Activated CD8-positive, alpha-beta T cell treated with anti-CD3 and anti-CD28 coated beads for 36 hours (primary cell): ENCODE measurements around the gene CYB5RL. TPM values are rescaled to one million over a fixed set of nuclear protein-coding genes. Genes with fewer than 3 reads are reported as not detected.

Source experiments
- ATAC-seq: fragments of 200-7000 bp; cut with Tn5 transposase; one replicate; pipeline ENCODE4 v1.10.0; 2021; ENCODE audit warnings: mild to moderate bottlenecking, moderate library complexity
- CTCF ChIA-PET: fragments of 350-600 bp; sonication (Branson Sonifier 250); formaldehyde crosslinking; loops from one replicate; lab custom pipeline; 2021; ENCODE audit warnings: antibody characterized with exemption; lab: Charles Lee
- POLR2A ChIA-PET: fragments of 350-600 bp; sonication (Branson Sonifier 250); formaldehyde crosslinking; loops from one replicate; lab custom pipeline; 2021; ENCODE audit warnings: antibody characterized with exemption; lab: Charles Lee
- DNase-seq: peaks from one replicate; pipeline ENCODE4 v3.0.0-alpha.2; 2020
- H3K27ac Mint-ChIP-seq: one replicate; pipeline ENCODE4 v1.8.0; 2021; ENCODE audit warnings: mild to moderate bottlenecking, mixed read lengths
- H3K27me3 Mint-ChIP-seq: one replicate; pipeline ENCODE4 v1.8.0; 2021; ENCODE audit warnings: mixed read lengths
- H3K36me3 Mint-ChIP-seq: one replicate; pipeline ENCODE4 v1.8.0; 2021; ENCODE audit warnings: low read depth, mixed read lengths
- H3K4me1 Mint-ChIP-seq: one replicate; pipeline ENCODE4 v1.8.0; 2021; ENCODE audit warnings: low read depth, mixed read lengths
- H3K4me3 Mint-ChIP-seq: one replicate; pipeline ENCODE4 v1.8.0; 2021; ENCODE audit warnings: mild to moderate bottlenecking, moderate library complexity, mixed read lengths
- H3K9me3 Mint-ChIP-seq: one replicate; pipeline ENCODE4 v1.8.0; 2021; ENCODE audit warnings: mixed read lengths
- intact Hi-C: fragments of 100-400 bp; cut with micrococcal nuclease; formaldehyde crosslinking; loops from one replicate; pipeline ENCODE4 v1.10.0; 2022
- total RNA-seq, 2 experiments: library from RNA; stranded (reverse); gene quantifications; one replicate each; pipeline ENCODE4 v1.2.3, GENCODE V29; 2021
- TF ChIP-seq, protein P1 (sequence below): fragments of 200-600 bp; IDR thresholded peaks from one replicate; pipeline ENCODE4 v1.8.0; 2022; ENCODE audit warnings: antibody characterized with exemption, mild to moderate bottlenecking

Gene CYB5RL, protein sequence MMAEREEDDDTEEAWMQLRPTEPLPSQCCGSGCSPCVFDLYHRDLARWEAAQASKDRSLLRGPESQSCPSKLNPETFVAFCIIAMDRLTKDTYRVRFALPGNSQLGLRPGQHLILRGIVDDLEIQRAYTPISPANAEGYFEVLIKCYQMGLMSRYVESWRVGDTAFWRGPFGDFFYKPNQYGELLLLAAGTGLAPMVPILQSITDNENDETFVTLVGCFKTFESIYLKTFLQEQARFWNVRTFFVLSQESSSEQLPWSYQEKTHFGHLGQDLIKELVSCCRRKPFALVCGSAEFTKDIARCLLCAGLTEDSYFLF
- 10 to 100 TPM; 11.4 to 12.6 TPM for total RNA-seq

DNA sequence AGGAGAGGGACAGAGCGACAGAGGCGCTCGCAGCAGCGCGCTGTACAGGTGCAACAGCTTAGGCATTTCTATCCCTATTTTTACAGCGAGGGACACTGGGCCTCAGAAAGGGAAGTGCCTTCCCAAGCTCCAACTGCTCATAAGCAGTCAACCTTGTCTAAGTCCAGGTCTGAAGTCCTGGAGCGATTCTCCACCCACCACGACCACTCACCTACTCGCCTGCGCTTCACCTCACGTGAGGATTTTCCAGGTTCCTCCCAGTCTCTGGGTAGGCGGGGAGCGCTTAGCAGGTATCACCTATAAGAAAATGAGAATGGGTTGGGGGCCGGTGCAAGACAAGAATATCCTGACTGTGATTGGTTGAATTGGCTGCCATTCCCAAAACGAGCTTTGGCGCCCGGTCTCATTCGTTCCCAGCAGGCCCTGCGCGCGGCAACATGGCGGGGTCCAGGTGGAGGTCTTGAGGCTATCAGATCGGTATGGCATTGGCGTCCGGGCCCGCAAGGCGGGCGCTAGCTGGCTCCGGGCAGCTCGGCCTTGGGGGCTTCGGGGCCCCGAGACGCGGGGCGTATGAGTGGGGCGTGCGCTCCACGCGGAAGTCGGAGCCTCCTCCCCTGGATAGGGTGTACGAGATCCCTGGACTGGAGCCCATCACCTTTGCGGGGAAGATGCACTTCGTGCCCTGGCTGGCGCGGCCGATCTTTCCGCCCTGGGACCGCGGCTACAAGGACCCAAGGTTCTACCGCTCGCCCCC lies at the start of gene CYB5RL, which contains the start of gene MRPL37:
CYB5RL (minus strand) TSS at position 266 of the 754 bp plus-strand sequence. CDS start 4,414 bp downstream, outside the sequence.
MRPL37 (plus strand) TSS at position 403 of the 754 bp plus-strand sequence; CDS start at position 480, 77 bp downstream.
- peak within 1 kb of the TSS; percentile 84 for H3K27ac Mint-ChIP-seq
- intact Hi-C loops: loop anchor here (5.0 to 10.0 kb wide), 2 partner anchors 205 to 287 kb away; partner anchors contain the start of gene SSBP3
- CTCF ChIA-PET: interaction anchor here (1.1 to 3.8 kb wide), 5 partner anchors 18 to 299 kb away, joined by 3 to 20 read pairs (median 10); partner anchors contain the start of gene SSBP3
- peaks cover 28% of the 10 kb centered on the region for H3K4me1 Mint-ChIP-seq
- no peaks in the 10 kb centered on the region for H3K9me3 Mint-ChIP-seq
- peak; percentile 96 for DNase-seq
- H3K4me3 Mint-ChIP-seq: peak within 1 kb of the TSS; percentile 94
- peaks cover 18% of the 10 kb centered on the region for H3K36me3 Mint-ChIP-seq
- TF ChIP-seq, protein P1, sequence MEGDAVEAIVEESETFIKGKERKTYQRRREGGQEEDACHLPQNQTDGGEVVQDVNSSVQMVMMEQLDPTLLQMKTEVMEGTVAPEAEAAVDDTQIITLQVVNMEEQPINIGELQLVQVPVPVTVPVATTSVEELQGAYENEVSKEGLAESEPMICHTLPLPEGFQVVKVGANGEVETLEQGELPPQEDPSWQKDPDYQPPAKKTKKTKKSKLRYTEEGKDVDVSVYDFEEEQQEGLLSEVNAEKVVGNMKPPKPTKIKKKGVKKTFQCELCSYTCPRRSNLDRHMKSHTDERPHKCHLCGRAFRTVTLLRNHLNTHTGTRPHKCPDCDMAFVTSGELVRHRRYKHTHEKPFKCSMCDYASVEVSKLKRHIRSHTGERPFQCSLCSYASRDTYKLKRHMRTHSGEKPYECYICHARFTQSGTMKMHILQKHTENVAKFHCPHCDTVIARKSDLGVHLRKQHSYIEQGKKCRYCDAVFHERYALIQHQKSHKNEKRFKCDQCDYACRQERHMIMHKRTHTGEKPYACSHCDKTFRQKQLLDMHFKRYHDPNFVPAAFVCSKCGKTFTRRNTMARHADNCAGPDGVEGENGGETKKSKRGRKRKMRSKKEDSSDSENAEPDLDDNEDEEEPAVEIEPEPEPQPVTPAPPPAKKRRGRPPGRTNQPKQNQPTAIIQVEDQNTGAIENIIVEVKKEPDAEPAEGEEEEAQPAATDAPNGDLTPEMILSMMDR: no peak
- peak; percentile 98 for ATAC-seq
- H3K27me3 Mint-ChIP-seq: no peaks in the 10 kb centered on the region
- POLR2A ChIA-PET: interaction anchor here (0.6 to 2.3 kb wide), 16 partner anchors 9 to 564 kb away, joined by 3 to 7 read pairs (median 3); partner anchors contain the start of gene PARS2

DNA sequence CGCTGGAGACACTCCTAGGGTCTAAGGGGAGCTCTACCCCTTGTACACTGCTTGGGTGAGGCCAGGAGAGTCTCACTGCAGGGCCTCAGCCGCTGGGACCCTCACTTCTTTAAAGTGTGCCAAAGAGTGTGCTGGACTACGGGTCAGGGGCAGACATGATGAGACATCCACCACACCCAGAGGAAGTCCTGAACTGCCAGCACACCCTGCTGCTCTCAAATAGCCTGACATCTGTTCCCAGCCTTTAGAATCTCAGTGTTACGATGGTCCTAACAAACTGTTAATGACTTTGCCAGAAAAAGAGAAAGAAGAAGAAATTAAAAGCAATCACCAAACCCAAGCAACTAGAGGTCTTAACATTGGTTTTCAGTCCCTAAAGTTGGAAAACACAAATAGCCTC lies 49.1 kb upstream of the CYB5RL start:
- Mint-ChIP-seq H3K36me3 (peaks cover 1% of the 10 kb centered on the region), H3K4me1 (no peaks in the 10 kb centered on the region), H3K4me3 (no peak overlapping the region), H3K9me3 (no peaks in the 10 kb centered on the region), H3K27me3 (no peaks in the 10 kb centered on the region), H3K27ac (no peak overlapping the region)
- TF ChIP-seq, protein P1: no peak
- intact Hi-C loops: no loop called here
- ATAC-seq (no peak), DNase-seq (no peak)
- ChIA-PET POLR2A (no interaction called here), CTCF (no interaction called here)

DNA sequence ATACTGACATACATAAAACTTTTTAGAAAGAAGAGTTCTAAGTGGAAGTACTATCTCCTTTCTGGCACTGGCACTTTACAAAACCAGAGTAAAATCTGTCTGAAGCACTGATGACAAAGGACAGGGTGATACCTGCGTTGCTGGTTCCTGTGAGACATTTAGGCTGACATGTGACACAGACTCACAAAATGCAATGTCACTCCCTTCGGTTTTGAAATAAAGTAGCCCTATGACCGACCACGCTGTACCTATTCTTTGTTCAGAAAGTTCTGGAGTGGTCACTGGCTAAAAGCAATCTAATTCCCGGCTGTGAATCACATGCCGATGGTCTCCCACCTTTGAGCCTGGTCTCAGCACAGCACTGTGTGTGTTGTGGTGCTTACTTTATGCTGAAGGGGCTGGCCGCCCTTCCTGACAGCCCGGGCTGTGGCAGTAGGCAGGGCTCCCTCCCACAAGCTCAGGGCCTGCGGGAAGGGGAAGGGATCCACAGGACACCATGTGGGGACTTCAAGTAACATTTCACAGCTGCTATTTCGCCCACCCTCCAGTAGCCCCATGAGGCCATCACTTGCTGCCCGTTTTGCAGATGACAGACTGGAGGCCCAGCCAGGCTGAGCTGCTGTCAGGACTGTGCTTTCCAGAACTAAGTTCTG lies 48.2 kb upstream of the CYB5RL start:
- H3K36me3 Mint-ChIP-seq: peaks cover 3% of the 10 kb centered on the region
- no peak for ATAC-seq
- no peaks in the 10 kb centered on the region for H3K27me3 Mint-ChIP-seq
- TF ChIP-seq, protein P1: no peak
- intact Hi-C loops: no loop called here
- H3K27ac Mint-ChIP-seq: no peak overlapping the region
- no peaks in the 10 kb centered on the region for H3K9me3 Mint-ChIP-seq
- ChIA-PET CTCF (no interaction called here), POLR2A (no interaction called here)
- H3K4me1 Mint-ChIP-seq: no peaks in the 10 kb centered on the region
- no peak overlapping the region for H3K4me3 Mint-ChIP-seq
- DNase-seq: no peak

DNA sequence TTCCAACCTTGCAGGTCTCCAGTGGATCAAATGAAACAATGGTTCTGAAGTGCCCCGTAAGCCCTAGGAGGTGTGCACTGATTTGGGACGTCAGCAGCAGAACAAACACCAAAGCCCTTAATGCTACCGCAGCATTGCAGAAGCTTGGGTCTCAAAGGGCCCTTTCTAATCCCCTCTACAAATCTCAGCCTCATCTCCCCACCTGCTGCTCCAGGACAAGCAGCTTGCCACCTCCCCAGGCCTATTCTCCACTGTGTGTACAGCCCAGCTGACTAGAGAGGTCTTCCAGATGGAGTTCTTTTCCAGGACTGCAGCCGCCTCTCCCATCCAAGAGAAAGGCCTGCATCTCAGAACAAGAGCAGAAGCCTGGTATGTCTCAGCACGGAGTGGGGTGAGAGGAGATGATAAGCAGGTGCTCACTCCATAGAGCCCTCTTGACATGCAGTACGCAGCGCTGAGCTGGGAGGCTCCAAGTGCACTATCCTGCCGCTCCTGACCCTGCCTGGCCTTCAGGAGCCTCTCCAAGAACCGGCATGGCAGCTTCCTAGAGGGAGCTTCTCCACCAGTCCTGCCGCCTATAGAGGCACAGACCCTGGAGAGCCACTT lies 46.4 kb upstream of the CYB5RL start:
- no peaks in the 10 kb centered on the region for H3K27me3 Mint-ChIP-seq
- H3K27ac Mint-ChIP-seq: no peak overlapping the region
- no peaks in the 10 kb centered on the region for H3K4me1 Mint-ChIP-seq
- ATAC-seq (no peak), DNase-seq (no peak)
- ChIA-PET POLR2A (no interaction called here), CTCF (no interaction called here)
- H3K9me3 Mint-ChIP-seq: no peaks in the 10 kb centered on the region
- H3K4me3 Mint-ChIP-seq: no peak overlapping the region
- TF ChIP-seq, protein P1: no peak
- intact Hi-C loops: no loop called here
- peaks cover 3% of the 10 kb centered on the region for H3K36me3 Mint-ChIP-seq
